Neural cell (in vitro differentiated cells): ENCODE results near the gene MN1. TPM values are rescaled to one million over a fixed set of nuclear protein-coding genes. Genes with fewer than 3 reads are reported as not detected.
"Not testable (repeated sequence)": the region's sequence is repeated elsewhere in the genome, so short reads cannot be mapped to it uniquely, and the experiment has no call there.

Source experiments
- H2AFZ ChIP-seq: fragments of 200-600, 300-800 bp; sonication (generic), shearing (Covaris generic); 2 replicates; pipeline ENCODE4 v1.6.0; 2014; ENCODE audit warnings: low read depth, mild to moderate bottlenecking, antibody characterized with exemption, low read length, moderate library complexity
- H3F3A ChIP-seq: fragments of 200-600 bp; shearing (Covaris generic); 2 replicates; pipeline ENCODE4 v1.6.1; 2016; ENCODE audit warnings: mild to moderate bottlenecking, moderate library complexity, mixed read lengths, antibody characterized with exemption, low read length; ENCODE audit not compliant: insufficient read depth, poor library complexity, severe bottlenecking
- H3K27ac ChIP-seq: fragments of 200-600, 300-800 bp; sonication (generic), shearing (Covaris generic); 2 replicates; pipeline ENCODE4 v1.5.1; 2014; ENCODE audit warnings: mild to moderate bottlenecking, low read length, moderate library complexity
- H3K27me3 ChIP-seq: fragments of 300-800, 200-600 bp; sonication (generic), shearing (Covaris generic); 2 replicates; pipeline ENCODE4 v1.6.0; 2014; ENCODE audit warnings: mild to moderate bottlenecking, low read depth, low read length, moderate library complexity; ENCODE audit not compliant: insufficient read depth
- H3K36me3 ChIP-seq: fragments of 300-800, 200-600 bp; sonication (generic), shearing (Covaris generic); 2 replicates; pipeline ENCODE4 v1.5.1; 2014; ENCODE audit warnings: mild to moderate bottlenecking, antibody characterized with exemption, low read length, moderate library complexity; ENCODE audit not compliant: insufficient read depth
- H3K4me2 ChIP-seq: fragments of 300-800, 200-600 bp; sonication (generic), shearing (Covaris generic); 2 replicates; pipeline ENCODE4 v1.6.0; 2014; ENCODE audit warnings: mild to moderate bottlenecking, low read length
- H3K4me3 ChIP-seq: fragments of 300-800, 200-600 bp; sonication (generic), shearing (Covaris generic); 2 replicates; pipeline ENCODE4 v1.5.1; 2014; ENCODE audit warnings: mild to moderate bottlenecking, low read length, moderate library complexity
- H3K79me2 ChIP-seq: fragments of 200-600 bp; shearing (Covaris generic); replicated peaks from 2 replicates; pipeline ENCODE4 v1.6.0; 2014; ENCODE audit warnings: mild to moderate bottlenecking, low read length, moderate library complexity; ENCODE audit not compliant: insufficient read depth
- H3K9ac ChIP-seq: fragments of 300-800, 200-600 bp; sonication (generic), shearing (Covaris generic); 2 replicates; pipeline ENCODE4 v1.6.1; 2016; ENCODE audit warnings: mild to moderate bottlenecking, low read length, mixed read lengths
- H3K9me2 ChIP-seq: fragments of 200-600 bp; shearing (Covaris generic); 2 replicates; pipeline ENCODE4 v1.6.1; 2016; ENCODE audit warnings: mild to moderate bottlenecking, low read length, mixed read lengths; ENCODE audit not compliant: insufficient read depth
- H3K9me3 ChIP-seq: fragments of 200-600, 300-800 bp; sonication (generic), shearing (Covaris generic); 2 replicates; pipeline ENCODE4 v1.6.1; 2016; ENCODE audit warnings: mild to moderate bottlenecking, mixed run types, low read length, moderate library complexity, mixed read lengths
- H4K20me1 ChIP-seq: fragments of 200-600 bp; shearing (Covaris generic); 2 replicates; pipeline ENCODE4 v1.6.1; 2016; ENCODE audit warnings: mild to moderate bottlenecking, mixed run types; ENCODE audit not compliant: insufficient read depth
- EP300 ChIP-seq: fragments of 450-650 bp; conservative IDR thresholded peaks from 2 replicates; pipeline ENCODE4 v1.6.1; 2014; ENCODE audit warnings: antibody characterized with exemption, mild to moderate bottlenecking, moderate library complexity; ENCODE audit not compliant: poor library complexity, severe bottlenecking
- EZH2 ChIP-seq: fragments of 200-600, 300-800 bp; shearing (Covaris generic), sonication (generic); IDR thresholded peaks from 2 replicates; pipeline ENCODE4 v1.6.1; 2014; ENCODE audit warnings: antibody characterized with exemption, low read length, borderline replicate concordance, mild to moderate bottlenecking; ENCODE audit not compliant: insufficient read depth, poor library complexity, severe bottlenecking
- MXI1 ChIP-seq: fragments of 450-650 bp; conservative IDR thresholded peaks from 2 replicates; pipeline ENCODE4 v1.6.1; 2014; ENCODE audit warnings: antibody characterized with exemption, mild to moderate bottlenecking; ENCODE audit not compliant: poor library complexity, severe bottlenecking
- POLR2AphosphoS5 ChIP-seq: IDR thresholded peaks from 2 replicates; pipeline ENCODE4 v1.6.1; 2012
- RAD21 ChIP-seq: fragments of 450-650 bp; conservative IDR thresholded peaks from 2 replicates; pipeline ENCODE4 v1.6.1; 2014; ENCODE audit warnings: antibody characterized with exemption, mild to moderate bottlenecking, moderate library complexity
- SMC3 ChIP-seq: fragments of 450-650 bp; conservative IDR thresholded peaks from 2 replicates; pipeline ENCODE4 v1.6.1; 2014; ENCODE audit warnings: antibody characterized with exemption, mild to moderate bottlenecking, moderate library complexity; ENCODE audit not compliant: poor library complexity
- TAF1 ChIP-seq: IDR thresholded peaks from 2 replicates; pipeline ENCODE4 v1.6.1; 2012; ENCODE audit warnings: low read depth
- polyA plus RNA-seq: library from polyadenylated mRNA; depleted of rRNA; stranded (reverse); fragments of >200 nt; gene quantifications from 2 replicates; pipeline ENCODE4 v1.2.3, GENCODE V29; 2014
- TF ChIP-seq, protein P1 (sequence below): IDR thresholded peaks from 2 replicates; pipeline ENCODE4 v1.6.1; 2012; ENCODE audit warnings: borderline replicate concordance
- TF ChIP-seq, protein P2 (sequence below): fragments of 450-650 bp; IDR thresholded peaks from 2 replicates; pipeline ENCODE4 v1.5.1; 2014; ENCODE audit warnings: antibody characterized with exemption, mild to moderate bottlenecking, moderate library complexity; ENCODE audit not compliant: poor library complexity, severe bottlenecking

The MN1 gene
- polyA plus RNA-seq, 1 donor from 2014 or later: 7.3 TPM

DNA sequence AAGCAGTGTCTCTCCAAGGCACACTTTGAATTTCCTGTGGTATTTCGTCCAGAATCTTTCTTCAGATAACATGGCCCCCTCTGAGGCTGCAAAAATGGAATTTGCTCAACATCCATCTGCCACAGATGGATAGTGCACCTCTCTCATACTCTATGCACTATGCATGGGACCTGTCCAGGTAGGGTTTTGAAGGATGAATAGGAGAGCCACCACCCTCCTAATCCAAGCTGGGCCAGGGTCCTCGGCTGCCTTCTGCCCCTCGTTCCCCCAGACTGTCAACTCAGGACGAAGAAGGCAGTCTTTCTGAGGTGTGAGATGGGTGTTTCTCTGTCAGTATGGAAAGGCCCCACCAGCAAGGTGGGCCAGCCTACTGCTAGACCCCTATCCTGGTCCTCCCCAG lies 56.4 kb downstream of the MN1 start:
- no peak overlapping the region for H3K27ac ChIP-seq

DNA sequence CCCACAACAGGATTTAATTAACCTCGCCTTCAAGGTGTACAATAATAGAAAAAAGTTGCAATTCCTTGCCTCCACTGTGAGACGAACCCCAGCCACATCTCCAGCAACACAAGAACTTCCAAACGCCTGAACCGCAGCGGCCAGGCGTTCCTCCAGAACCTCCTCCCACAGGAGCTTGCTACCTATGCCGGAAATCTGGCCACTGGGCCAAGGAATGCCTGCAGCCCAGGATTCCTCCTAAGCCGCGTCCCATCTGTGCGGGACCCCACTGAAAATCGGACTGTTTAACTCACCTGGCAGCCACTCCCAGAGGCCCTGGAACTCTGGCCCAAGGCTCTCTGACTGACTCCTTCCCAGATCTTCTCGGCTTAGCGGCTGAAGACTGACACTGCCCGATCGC lies 57.5 kb downstream of the MN1 start:
- not testable (repeated sequence) for H3K79me2 ChIP-seq, H3K9me3 ChIP-seq, H3F3A ChIP-seq, H3K9ac ChIP-seq, H3K9me2 ChIP-seq, H3K4me2 ChIP-seq, H3K4me3 ChIP-seq, H3K27ac ChIP-seq, H2AFZ ChIP-seq, H3K36me3 ChIP-seq, H3K27me3 ChIP-seq, H4K20me1 ChIP-seq

More for the DNA sequence above, 56.4 kb downstream of the MN1 start:
- TF ChIP-seq MXI1 (no peak), POLR2AphosphoS5 (no peak), RAD21 (no peak), EP300 (no peak), SMC3 (no peak), EZH2 (no peak), TAF1 (no peak)
- TF ChIP-seq, protein P1, sequence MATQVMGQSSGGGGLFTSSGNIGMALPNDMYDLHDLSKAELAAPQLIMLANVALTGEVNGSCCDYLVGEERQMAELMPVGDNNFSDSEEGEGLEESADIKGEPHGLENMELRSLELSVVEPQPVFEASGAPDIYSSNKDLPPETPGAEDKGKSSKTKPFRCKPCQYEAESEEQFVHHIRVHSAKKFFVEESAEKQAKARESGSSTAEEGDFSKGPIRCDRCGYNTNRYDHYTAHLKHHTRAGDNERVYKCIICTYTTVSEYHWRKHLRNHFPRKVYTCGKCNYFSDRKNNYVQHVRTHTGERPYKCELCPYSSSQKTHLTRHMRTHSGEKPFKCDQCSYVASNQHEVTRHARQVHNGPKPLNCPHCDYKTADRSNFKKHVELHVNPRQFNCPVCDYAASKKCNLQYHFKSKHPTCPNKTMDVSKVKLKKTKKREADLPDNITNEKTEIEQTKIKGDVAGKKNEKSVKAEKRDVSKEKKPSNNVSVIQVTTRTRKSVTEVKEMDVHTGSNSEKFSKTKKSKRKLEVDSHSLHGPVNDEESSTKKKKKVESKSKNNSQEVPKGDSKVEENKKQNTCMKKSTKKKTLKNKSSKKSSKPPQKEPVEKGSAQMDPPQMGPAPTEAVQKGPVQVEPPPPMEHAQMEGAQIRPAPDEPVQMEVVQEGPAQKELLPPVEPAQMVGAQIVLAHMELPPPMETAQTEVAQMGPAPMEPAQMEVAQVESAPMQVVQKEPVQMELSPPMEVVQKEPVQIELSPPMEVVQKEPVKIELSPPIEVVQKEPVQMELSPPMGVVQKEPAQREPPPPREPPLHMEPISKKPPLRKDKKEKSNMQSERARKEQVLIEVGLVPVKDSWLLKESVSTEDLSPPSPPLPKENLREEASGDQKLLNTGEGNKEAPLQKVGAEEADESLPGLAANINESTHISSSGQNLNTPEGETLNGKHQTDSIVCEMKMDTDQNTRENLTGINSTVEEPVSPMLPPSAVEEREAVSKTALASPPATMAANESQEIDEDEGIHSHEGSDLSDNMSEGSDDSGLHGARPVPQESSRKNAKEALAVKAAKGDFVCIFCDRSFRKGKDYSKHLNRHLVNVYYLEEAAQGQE: no peak
- TF ChIP-seq, protein P2, sequence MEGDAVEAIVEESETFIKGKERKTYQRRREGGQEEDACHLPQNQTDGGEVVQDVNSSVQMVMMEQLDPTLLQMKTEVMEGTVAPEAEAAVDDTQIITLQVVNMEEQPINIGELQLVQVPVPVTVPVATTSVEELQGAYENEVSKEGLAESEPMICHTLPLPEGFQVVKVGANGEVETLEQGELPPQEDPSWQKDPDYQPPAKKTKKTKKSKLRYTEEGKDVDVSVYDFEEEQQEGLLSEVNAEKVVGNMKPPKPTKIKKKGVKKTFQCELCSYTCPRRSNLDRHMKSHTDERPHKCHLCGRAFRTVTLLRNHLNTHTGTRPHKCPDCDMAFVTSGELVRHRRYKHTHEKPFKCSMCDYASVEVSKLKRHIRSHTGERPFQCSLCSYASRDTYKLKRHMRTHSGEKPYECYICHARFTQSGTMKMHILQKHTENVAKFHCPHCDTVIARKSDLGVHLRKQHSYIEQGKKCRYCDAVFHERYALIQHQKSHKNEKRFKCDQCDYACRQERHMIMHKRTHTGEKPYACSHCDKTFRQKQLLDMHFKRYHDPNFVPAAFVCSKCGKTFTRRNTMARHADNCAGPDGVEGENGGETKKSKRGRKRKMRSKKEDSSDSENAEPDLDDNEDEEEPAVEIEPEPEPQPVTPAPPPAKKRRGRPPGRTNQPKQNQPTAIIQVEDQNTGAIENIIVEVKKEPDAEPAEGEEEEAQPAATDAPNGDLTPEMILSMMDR: no peak
- Histone ChIP-seq H3K79me2 (no peaks in the 10 kb centered on the region), H3K4me2 (no peak overlapping the region), H3K36me3 (no peaks in the 10 kb centered on the region), H2AFZ (no peak overlapping the region), H3K4me3 (no peak overlapping the region), H3K9ac (no peak overlapping the region), H3F3A (no peaks in the 10 kb centered on the region), H3K27me3 (no peaks in the 10 kb centered on the region), H4K20me1 (no peaks in the 10 kb centered on the region), H3K9me3 (no peaks in the 10 kb centered on the region), H3K9me2 (no peaks in the 10 kb centered on the region)

DNA sequence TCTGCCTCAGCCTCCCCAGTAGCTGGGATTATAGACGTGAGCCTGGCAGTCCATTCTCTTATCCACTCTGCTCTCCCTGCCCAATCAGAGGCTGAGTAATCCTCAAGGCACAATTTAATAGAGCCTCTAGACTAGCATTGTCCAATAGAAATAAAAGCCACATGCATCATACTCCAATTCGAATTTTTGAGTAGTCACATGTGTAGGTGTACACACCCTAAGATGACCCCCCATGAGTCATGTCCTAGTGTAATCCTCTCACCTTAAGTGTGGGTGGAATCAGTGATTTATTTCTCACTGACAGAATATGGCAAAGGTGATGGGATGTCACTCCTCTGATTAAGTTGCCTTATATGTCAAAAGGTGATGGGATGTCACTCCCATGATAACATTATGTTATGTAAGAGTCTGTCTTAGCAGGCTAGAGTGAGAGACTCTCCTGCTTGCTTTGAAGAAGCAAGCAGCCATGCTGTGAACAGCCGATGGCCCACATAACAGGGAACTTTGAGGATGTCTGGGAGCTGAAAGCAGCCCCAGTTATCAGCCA lies 61.3 kb downstream of the MN1 start:
- Histone ChIP-seq H3K27ac (peak overlapping the region; percentile 52), H3K9me2 (no peaks in the 10 kb centered on the region), H3F3A (no peaks in the 10 kb centered on the region), H3K79me2 (no peaks in the 10 kb centered on the region), H3K9me3 (peaks cover 7% of the 10 kb centered on the region), H3K9ac (no peak overlapping the region), H3K36me3 (no peaks in the 10 kb centered on the region), H3K27me3 (no peaks in the 10 kb centered on the region), H2AFZ (no peak overlapping the region), H3K4me3 (no peak overlapping the region), H4K20me1 (no peaks in the 10 kb centered on the region), H3K4me2 (no peak overlapping the region)
- TF ChIP-seq EZH2 (no peak), SMC3 (no peak), RAD21 (no peak), MXI1 (no peak), EP300 (peak; percentile 90), POLR2AphosphoS5 (peak; percentile 81), TAF1 (no peak)
- TF ChIP-seq, protein P2: no peak
